Vagina (tissue), 2 donors: ENCODE measurements around the gene PPP2R3B. TPM values are rescaled to one million over a fixed set of nuclear protein-coding genes. Genes with fewer than 3 reads are reported as not detected.

ENCODE experiments used
- DNase-seq, 2 donors: peaks; one replicate each; pipeline ENCODE4 v3.0.0-alpha.2; 2017; ENCODE audit errors: extremely low spot score in 2 of 2
- H3K27ac ChIP-seq: fragments of 200-600 bp; sonication (generic); one replicate; pipeline ENCODE4 v1.5.1; 2019
- H3K27me3 ChIP-seq: fragments of 200-600 bp; sonication (generic); one replicate; pipeline ENCODE4 v1.5.1; 2019
- H3K36me3 ChIP-seq, 2 donors: fragments of 200-600 bp; sonication (generic); one replicate each; pipeline ENCODE4 v1.5.1; 2017 to 2019
- H3K4me1 ChIP-seq: fragments of 200-600 bp; sonication (generic); one replicate; pipeline ENCODE4 v1.5.1; 2019
- H3K4me3 ChIP-seq, 2 donors: fragments of 200-600 bp; sonication (generic); 1 replicate in 1 of 2; 2 replicates in 1 of 2; pipeline ENCODE4 v1.5.1; 2016 to 2019
- H3K9me3 ChIP-seq: fragments of 200-600 bp; sonication (generic); one replicate; pipeline ENCODE4 v1.5.1; 2019
- CTCF ChIP-seq, 3 experiments: fragments of 450-650 bp in 2 of 3; fragments of 200-600 bp in 1 of 3; sonication (generic) in 1 of 3; IDR thresholded peaks; one replicate each; pipeline ENCODE4 v1.5.1; 2017 to 2019; ENCODE audit warnings: antibody characterized with exemption in 3 of 3, mild to moderate bottlenecking in 2 of 3, moderate library complexity in 2 of 3
- POLR2A ChIP-seq, 2 donors: fragments of 450-650 bp; IDR thresholded peaks; one replicate each; pipeline ENCODE4 v1.6.1; 2017; ENCODE audit warnings: antibody characterized with exemption in 2 of 2, mild to moderate bottlenecking in 2 of 2, moderate library complexity in 2 of 2
- POLR2AphosphoS5 ChIP-seq, 2 donors: sonication (generic); formaldehyde crosslinking; IDR thresholded peaks; one replicate each; pipeline ENCODE4 v1.9.0; 2017; ENCODE audit warnings: antibody characterized with exemption in 2 of 2, mild to moderate bottlenecking in 2 of 2, low read depth in 1 of 2; ENCODE audit not compliant: insufficient read depth in 1 of 2
- intact Hi-C: fragments of 100-400 bp; cut with DNase I; formaldehyde crosslinking; loops from one replicate; pipeline ENCODE4 v1.15.1; 2023
- total RNA-seq: library from RNA; depleted of rRNA; stranded (reverse); fragments of >200 nt; gene quantifications from one replicate; pipeline ENCODE4 v1.2.3, GENCODE V29; 2016

PPP2R3B gene
- total RNA-seq, 1 donor from 2014 or later, result 28.5 TPM

GRCh38 chrX:340121-340520, 46.6 kb downstream of the PPP2R3B start:
- Histone ChIP-seq H3K27me3 (no peaks in the 10 kb centered on the region), H3K36me3 (peaks cover 0 to 14% of the 10 kb centered on the region in 2 donors), H3K4me1 (no peaks in the 10 kb centered on the region), H3K9me3 (no peaks in the 10 kb centered on the region), H3K27ac (no peak overlapping the region), H3K4me3 (no peak overlapping the region)
- no peak for DNase-seq
- TF ChIP-seq POLR2A (IDR thresholded peaks at IDR 0.05) (no peak), POLR2AphosphoS5 (IDR thresholded peaks at IDR 0.05; ENCODE audit: insufficient read depth in 1 of 2, low read depth in 1 of 2) (no peak), CTCF (IDR thresholded peaks at IDR 0.05) (no peak)
- intact Hi-C loops, result no loop called here

GRCh38 chrX:338836-339400, 47.8 kb downstream of the PPP2R3B start:
- Histone ChIP-seq H3K4me3 (no peak overlapping the region), H3K4me1 (no peaks in the 10 kb centered on the region), H3K36me3 (peaks cover 0 to 5% of the 10 kb centered on the region in 2 donors), H3K27me3 (no peaks in the 10 kb centered on the region), H3K9me3 (no peaks in the 10 kb centered on the region), H3K27ac (no peak overlapping the region)
- no peak for DNase-seq
- intact Hi-C loops, result loop anchor here (10.0 kb wide), 1 partner anchor 1086 kb away; no protein-coding TSS in a partner anchor
- TF ChIP-seq POLR2AphosphoS5 (IDR thresholded peaks at IDR 0.05; ENCODE audit: insufficient read depth in 1 of 2, low read depth in 1 of 2) (no peak), POLR2A (IDR thresholded peaks at IDR 0.05) (no peak), CTCF (IDR thresholded peaks at IDR 0.05) (no peak)

- no peaks in the 10 kb centered on the region for H3K9me3 ChIP-seq
- no peaks in the 10 kb centered on the region for H3K4me1 ChIP-seq
- H3K27ac ChIP-seq, result no peak overlapping the region
- peaks cover 0 to 7% of the 10 kb centered on the region in 2 donors for H3K36me3 ChIP-seq
- no peak overlapping the region for H3K4me3 ChIP-seq
- H3K27me3 ChIP-seq, result no peaks in the 10 kb centered on the region
- no peak for DNase-seq
- intact Hi-C loops, result loop anchor here (10.0 kb wide), 1 partner anchor 1086 kb away; no protein-coding TSS in a partner anchor
- TF ChIP-seq POLR2AphosphoS5 (IDR thresholded peaks at IDR 0.05; ENCODE audit: insufficient read depth in 1 of 2, low read depth in 1 of 2), result no peak
- no peak for TF ChIP-seq POLR2A (IDR thresholded peaks at IDR 0.05)
- TF ChIP-seq CTCF (IDR thresholded peaks at IDR 0.05), result no peak
Measured at GRCh38 chrX:338281-338835, 48.3 kb downstream of the PPP2R3B start.

GRCh38 chrX:337331-337831, 49.3 kb downstream of the PPP2R3B start:
- H3K27me3 ChIP-seq, result no peaks in the 10 kb centered on the region
- TF ChIP-seq CTCF (IDR thresholded peaks at IDR 0.05), result no peak
- TF ChIP-seq POLR2AphosphoS5 (IDR thresholded peaks at IDR 0.05; ENCODE audit: insufficient read depth in 1 of 2, low read depth in 1 of 2), result no peak
- no peak for TF ChIP-seq POLR2A (IDR thresholded peaks at IDR 0.05)
- no peak overlapping the region for H3K27ac ChIP-seq
- peaks cover 0 to 13% of the 10 kb centered on the region in 2 donors for H3K36me3 ChIP-seq
- H3K4me1 ChIP-seq, result no peaks in the 10 kb centered on the region
- no peak overlapping the region for H3K4me3 ChIP-seq
- DNase-seq, result no peak
- H3K9me3 ChIP-seq, result no peaks in the 10 kb centered on the region
- intact Hi-C loops, result loop anchor here (10.0 kb wide), 1 partner anchor 1087 kb away; no protein-coding TSS in a partner anchor

GRCh38 chrX:336227-336626, 50.5 kb downstream of the PPP2R3B start:
- Histone ChIP-seq H3K27me3 (no peaks in the 10 kb centered on the region), H3K4me3 (no peak overlapping the region), H3K27ac (no peak overlapping the region), H3K36me3 (peaks cover 0 to 13% of the 10 kb centered on the region in 2 donors), H3K4me1 (peaks cover 8% of the 10 kb centered on the region), H3K9me3 (no peaks in the 10 kb centered on the region)
- DNase-seq, result no peak
- intact Hi-C loops, result loop anchor here (10.0 kb wide), 1 partner anchor 1089 kb away; no protein-coding TSS in a partner anchor
- TF ChIP-seq POLR2A (IDR thresholded peaks at IDR 0.05), result no peak
- TF ChIP-seq POLR2AphosphoS5 (IDR thresholded peaks at IDR 0.05; ENCODE audit: insufficient read depth in 1 of 2, low read depth in 1 of 2), result no peak
- no peak for TF ChIP-seq CTCF (IDR thresholded peaks at IDR 0.05)
